Stomach (tissue), 4 donors: Measurements from ENCODE around the gene FAAP20.

Experiments
- CTCF ChIP-seq, 7 experiments: fragments of 450-650 bp in 4 of 7; fragments of 200-600 bp in 3 of 7; sonication (generic) in 3 of 7; IDR thresholded peaks; one replicate each; pipeline ENCODE4 v1.5.1; 2016 to 2019; ENCODE audit warnings: antibody characterized with exemption in 7 of 7, control low read depth in 2 of 7, mild to moderate bottlenecking in 1 of 7
- EP300 ChIP-seq: sonication (generic); formaldehyde crosslinking; IDR thresholded peaks from one replicate; pipeline ENCODE4 v1.6.1; 2017; ENCODE audit warnings: antibody characterized with exemption

GRCh38 chr1:2172012-2172411 is 22.6 kb downstream of the FAAP20 start:
- TF ChIP-seq CTCF (IDR thresholded peaks at IDR 0.05) = no peak
- no peak for TF ChIP-seq EP300
